Parathyroid adenoma (tissue), 2 donors: Measurements from ENCODE around the gene MRM2.

Source experiments
- H2AFZ ChIP-seq: fragments of 300-600 bp; sonication (generic); one replicate; pipeline ENCODE4 v1.7.0; 2017; ENCODE audit warnings: antibody characterized with exemption, mild to moderate bottlenecking
- H3K27ac ChIP-seq: fragments of 300-600 bp; sonication (generic); one replicate; pipeline ENCODE4 v1.7.0; 2017
- H3K27me3 ChIP-seq: fragments of 300-600 bp; sonication (generic); one replicate; pipeline ENCODE4 v1.7.0; 2017; ENCODE audit warnings: low read length; ENCODE audit not compliant: control insufficient read depth, insufficient read depth
- H3K36me3 ChIP-seq: fragments of 300-600 bp; sonication (generic); one replicate; pipeline ENCODE4 v1.7.0; 2017; ENCODE audit warnings: low read length; ENCODE audit not compliant: control insufficient read depth, insufficient read depth
- H3K4me1 ChIP-seq: fragments of 300-600 bp; sonication (generic); one replicate; pipeline ENCODE4 v1.7.0; 2017; ENCODE audit warnings: control low read depth
- H3K4me2 ChIP-seq: fragments of 300-600 bp; sonication (generic); one replicate; pipeline ENCODE4 v1.7.0; 2017; ENCODE audit warnings: low read length
- H3K4me3 ChIP-seq: fragments of 300-600 bp; sonication (generic); one replicate; pipeline ENCODE4 v1.7.0; 2017; ENCODE audit warnings: low read depth, low read length
- H3K79me2 ChIP-seq: fragments of 300-600 bp; sonication (generic); one replicate; pipeline ENCODE4 v1.7.0; 2017; ENCODE audit warnings: control low read depth
- H3K9ac ChIP-seq: fragments of 300-600 bp; sonication (generic); one replicate; pipeline ENCODE4 v1.7.0; 2017; ENCODE audit warnings: mild to moderate bottlenecking
- H3K9me3 ChIP-seq: fragments of 300-600 bp; sonication (generic); one replicate; pipeline ENCODE4 v1.7.0; 2017; ENCODE audit warnings: low read length; ENCODE audit not compliant: control insufficient read depth
- CTCF ChIP-seq: fragments of 300-600 bp; sonication (generic); IDR thresholded peaks from one replicate; pipeline ENCODE4 v1.7.0; 2017; ENCODE audit warnings: antibody characterized with exemption, mild to moderate bottlenecking
- donor health status: primary hyperparathyroidism.

MRM2 gene

GRCh38 chr7:2196381-2197378 is 45.3 kb downstream of the MRM2 start:
- no peaks in the 10 kb centered on the region for H3K27me3 ChIP-seq
- H3K9me3 ChIP-seq: no peaks in the 10 kb centered on the region
- no peak overlapping the region for H3K9ac ChIP-seq
- H3K27ac ChIP-seq: no peak overlapping the region
- no peak overlapping the region for H3K4me2 ChIP-seq
- H2AFZ ChIP-seq: no peak overlapping the region
- no peaks in the 10 kb centered on the region for H3K4me1 ChIP-seq
- no peak for TF ChIP-seq CTCF
- H3K79me2 ChIP-seq: peaks cover 2% of the 10 kb centered on the region
- no peak overlapping the region for H3K4me3 ChIP-seq
- H3K36me3 ChIP-seq: no peaks in the 10 kb centered on the region

- H3K4me2 ChIP-seq: no peak overlapping the region
- H3K4me1 ChIP-seq: no peaks in the 10 kb centered on the region
- H3K9me3 ChIP-seq: no peaks in the 10 kb centered on the region
- H3K4me3 ChIP-seq: no peak overlapping the region
- peaks cover 2% of the 10 kb centered on the region for H3K79me2 ChIP-seq
- H3K36me3 ChIP-seq: no peaks in the 10 kb centered on the region
- H2AFZ ChIP-seq: no peak overlapping the region
- H3K27me3 ChIP-seq: no peaks in the 10 kb centered on the region
- H3K27ac ChIP-seq: no peak overlapping the region
- no peak for TF ChIP-seq CTCF
- no peak overlapping the region for H3K9ac ChIP-seq
Observed at GRCh38 chr7:2195400-2196246, 46.4 kb downstream of the MRM2 start.

- H3K27me3 ChIP-seq: no peaks in the 10 kb centered on the region
- H3K4me2 ChIP-seq: no peak overlapping the region
- no peak for TF ChIP-seq CTCF
- H3K36me3 ChIP-seq: no peaks in the 10 kb centered on the region
- H3K9ac ChIP-seq: no peak overlapping the region
- no peak overlapping the region for H3K4me3 ChIP-seq
- no peak overlapping the region for H3K27ac ChIP-seq
- H3K9me3 ChIP-seq: no peaks in the 10 kb centered on the region
- H3K4me1 ChIP-seq: no peaks in the 10 kb centered on the region
- no peaks in the 10 kb centered on the region for H3K79me2 ChIP-seq
- H2AFZ ChIP-seq: no peak overlapping the region
Observed at GRCh38 chr7:2193575-2194305, 48.3 kb downstream of the MRM2 start.

- H3K79me2 ChIP-seq: no peaks in the 10 kb centered on the region
- H3K9me3 ChIP-seq: no peaks in the 10 kb centered on the region
- no peaks in the 10 kb centered on the region for H3K27me3 ChIP-seq
- H3K36me3 ChIP-seq: no peaks in the 10 kb centered on the region
- no peak overlapping the region for H2AFZ ChIP-seq
- H3K4me3 ChIP-seq: no peak overlapping the region
- no peak overlapping the region for H3K9ac ChIP-seq
- TF ChIP-seq CTCF: no peak
- H3K4me1 ChIP-seq: no peaks in the 10 kb centered on the region
- no peak overlapping the region for H3K4me2 ChIP-seq
- H3K27ac ChIP-seq: no peak overlapping the region
Observed at GRCh38 chr7:2192831-2193534, 49.0 kb downstream of the MRM2 start.
